Hematopoietic multipotent progenitor cell (in vitro differentiated cells): ENCODE results near the gene AEBP1. TPM values are rescaled to one million over a fixed set of nuclear protein-coding genes. Genes with fewer than 3 reads are reported as not detected.

Experiments
- DNase-seq, 3 donors: peaks; one replicate each; pipeline ENCODE4 v3.0.0-alpha.2; 2011 to 2015; ENCODE audit warnings: low read depth in 2 of 3, low spot score in 2 of 3
- total RNA-seq: library from RNA; depleted of rRNA; stranded (reverse); fragments of >200 nt; gene quantifications from one replicate; pipeline ENCODE4 v1.2.3, GENCODE V29; 2012

AEBP1 gene
- total RNA-seq: 19.4 TPM

DNA sequence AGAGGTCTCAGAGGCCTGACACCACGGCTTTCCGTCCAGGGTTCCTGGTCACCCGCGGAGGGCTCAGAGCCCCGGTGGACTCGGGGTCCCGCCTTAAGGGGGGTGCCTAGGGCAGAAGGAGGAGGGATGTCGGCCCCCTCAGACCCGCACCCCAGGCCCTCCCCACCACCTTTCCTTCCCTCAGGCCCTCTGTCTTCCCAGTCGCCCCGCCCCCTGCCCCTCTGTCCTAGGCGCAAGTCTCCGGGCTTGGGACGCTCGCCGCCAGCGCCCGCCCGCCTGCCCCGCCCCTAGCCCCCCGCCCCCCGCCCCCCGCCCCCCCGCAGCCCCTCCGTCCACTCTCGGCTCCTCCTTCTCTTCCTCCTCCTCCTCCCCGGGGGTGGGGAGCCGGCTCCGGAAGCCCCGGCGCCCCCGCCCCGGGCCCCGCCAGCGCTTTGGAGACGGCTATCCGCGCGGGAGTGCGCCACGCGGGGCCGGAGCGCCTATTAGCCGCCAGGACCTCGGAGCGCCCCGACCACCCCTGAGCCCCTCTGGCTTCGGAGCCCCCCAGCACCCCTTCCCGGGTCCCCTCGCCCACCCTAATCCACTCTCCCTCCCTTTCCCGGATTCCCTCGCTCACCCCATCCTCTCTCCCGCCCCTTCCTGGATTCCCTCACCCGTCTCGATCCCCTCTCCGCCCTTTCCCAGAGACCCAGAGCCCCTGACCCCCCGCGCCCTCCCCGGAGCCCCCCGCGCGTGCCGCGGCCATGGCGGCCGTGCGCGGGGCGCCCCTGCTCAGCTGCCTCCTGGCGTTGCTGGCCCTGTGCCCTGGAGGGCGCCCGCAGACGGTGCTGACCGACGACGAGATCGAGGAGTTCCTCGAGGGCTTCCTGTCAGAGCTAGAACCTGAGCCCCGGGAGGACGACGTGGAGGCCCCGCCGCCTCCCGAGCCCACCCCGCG is at the start of gene AEBP1:
Gene AEBP1, plus strand, starts transcription at position 423 of the 937 bp plus-strand sequence. Its CDS starts 321 bp downstream, at position 744.
- peak in 2 of 3 donors; percentile 48 to 51 for DNase-seq

DNA sequence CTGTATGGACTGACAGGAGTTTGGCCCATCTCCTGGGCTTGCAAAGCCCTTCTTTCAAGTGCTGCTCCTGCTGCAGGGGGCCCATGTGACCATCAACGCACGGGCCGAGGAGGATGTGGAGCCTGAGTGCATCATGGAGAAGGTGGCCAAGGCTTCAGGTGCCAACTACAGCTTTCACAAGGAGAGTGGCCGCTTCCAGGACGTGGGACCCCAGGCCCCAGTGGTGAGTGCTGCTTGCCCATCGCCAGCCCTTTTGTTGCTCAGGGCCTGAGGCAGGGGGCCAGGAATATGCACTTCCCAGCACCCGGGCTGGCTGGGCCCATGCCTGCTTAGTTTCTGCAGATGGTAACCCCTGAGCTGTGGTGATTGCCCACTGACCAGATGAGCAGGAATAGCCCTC is 47.5 kb upstream of the AEBP1 start:
- no peak for DNase-seq

DNA sequence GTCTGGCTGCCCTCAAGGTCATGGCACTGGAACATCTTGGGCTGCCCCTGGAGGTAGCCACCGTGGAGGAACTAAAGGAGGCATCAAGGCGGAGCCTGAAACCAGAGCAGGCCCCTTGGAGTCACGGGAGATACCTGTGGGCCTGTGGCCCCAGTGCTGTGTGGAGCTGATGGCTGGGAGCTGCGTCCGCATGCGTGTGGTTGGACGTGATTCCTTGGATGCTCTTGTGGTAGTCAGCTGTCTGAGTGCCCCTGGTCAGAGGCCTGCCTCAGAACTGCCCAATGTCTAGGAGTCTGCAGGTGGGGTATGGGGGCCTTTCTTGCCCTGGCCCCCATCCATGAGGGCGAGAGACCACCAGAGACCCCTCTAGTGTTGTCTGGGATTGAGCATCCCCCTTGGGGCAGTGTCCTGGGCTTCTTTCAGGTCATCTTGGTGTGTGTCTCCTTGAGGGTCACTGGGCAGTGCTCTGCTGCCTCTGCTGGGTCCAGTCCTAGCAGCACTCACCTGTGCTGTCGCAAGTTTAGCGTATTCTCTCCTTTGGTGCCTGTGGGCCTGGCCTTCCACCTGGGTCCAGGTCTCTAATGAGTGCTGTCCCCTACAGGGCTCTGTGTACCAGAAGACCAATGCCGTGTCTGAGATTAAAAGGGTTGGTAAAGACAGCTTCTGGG is 46.8 kb upstream of the AEBP1 start:
- no peak for DNase-seq

DNA sequence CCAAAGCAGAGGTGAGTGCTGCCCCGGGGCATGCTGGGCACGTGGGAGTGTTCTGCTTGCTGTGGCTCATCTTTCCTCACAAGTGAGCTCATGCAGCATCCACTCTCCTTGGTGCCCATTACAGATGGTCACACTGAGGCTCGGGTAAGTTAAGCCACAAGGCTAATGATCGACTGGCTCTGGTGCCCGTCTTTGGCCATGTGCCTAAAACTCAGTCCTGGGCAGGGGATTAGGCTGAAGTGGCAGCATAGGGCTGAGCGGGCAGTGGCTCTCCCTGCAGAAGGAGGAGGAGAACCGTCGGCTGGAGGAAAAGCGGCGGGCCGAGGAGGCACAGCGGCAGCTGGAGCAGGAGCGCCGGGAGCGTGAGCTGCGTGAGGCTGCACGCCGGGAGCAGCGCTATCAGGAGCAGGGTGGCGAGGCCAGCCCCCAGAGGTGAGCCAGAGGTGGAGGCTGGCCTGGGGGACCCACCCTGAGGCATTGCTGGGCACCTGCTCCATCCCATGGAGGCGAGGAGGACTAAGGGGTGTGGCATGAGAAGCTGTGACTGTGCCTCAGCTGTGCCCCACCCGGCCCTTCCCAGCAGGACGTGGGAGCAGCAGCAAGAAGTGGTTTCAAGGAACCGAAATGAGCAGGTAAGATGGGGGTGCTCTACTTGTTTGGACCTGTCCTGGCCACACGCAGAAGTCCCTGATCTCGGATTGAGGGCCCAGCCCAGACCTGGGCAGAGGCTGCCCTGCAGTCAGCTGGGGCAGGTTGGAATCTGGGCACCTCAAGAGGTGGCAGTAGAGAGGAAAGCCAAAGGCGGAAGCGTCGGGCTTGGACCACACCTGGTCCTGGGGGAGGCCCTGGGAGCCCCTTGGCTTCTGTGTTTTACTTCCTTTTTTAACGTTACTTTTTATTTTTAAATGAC is 46.0 kb upstream of the AEBP1 start:
- DNase-seq: no peak

DNA sequence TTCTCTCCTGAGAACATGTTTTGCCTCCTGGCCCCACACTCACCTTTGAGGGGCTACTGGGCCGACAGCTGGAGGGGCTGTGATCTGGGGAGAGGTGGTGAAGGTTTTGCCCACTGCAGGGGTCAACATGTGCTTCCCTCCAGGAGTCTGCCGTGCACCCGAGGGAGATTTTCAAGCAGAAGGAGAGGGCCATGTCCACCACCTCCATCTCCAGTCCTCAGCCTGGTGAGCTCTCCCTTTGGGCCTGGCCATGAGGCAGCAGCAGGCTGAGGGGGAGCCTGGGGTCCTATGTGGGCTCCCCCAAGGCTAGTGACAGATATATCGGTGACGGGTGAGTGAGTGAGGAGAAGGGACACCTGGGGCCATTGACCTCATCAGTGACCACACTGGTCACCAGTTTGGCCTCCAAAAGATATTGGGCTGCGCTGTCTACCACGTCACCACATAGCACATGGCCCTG is 45.4 kb upstream of the AEBP1 start:
- no peak for DNase-seq

DNA sequence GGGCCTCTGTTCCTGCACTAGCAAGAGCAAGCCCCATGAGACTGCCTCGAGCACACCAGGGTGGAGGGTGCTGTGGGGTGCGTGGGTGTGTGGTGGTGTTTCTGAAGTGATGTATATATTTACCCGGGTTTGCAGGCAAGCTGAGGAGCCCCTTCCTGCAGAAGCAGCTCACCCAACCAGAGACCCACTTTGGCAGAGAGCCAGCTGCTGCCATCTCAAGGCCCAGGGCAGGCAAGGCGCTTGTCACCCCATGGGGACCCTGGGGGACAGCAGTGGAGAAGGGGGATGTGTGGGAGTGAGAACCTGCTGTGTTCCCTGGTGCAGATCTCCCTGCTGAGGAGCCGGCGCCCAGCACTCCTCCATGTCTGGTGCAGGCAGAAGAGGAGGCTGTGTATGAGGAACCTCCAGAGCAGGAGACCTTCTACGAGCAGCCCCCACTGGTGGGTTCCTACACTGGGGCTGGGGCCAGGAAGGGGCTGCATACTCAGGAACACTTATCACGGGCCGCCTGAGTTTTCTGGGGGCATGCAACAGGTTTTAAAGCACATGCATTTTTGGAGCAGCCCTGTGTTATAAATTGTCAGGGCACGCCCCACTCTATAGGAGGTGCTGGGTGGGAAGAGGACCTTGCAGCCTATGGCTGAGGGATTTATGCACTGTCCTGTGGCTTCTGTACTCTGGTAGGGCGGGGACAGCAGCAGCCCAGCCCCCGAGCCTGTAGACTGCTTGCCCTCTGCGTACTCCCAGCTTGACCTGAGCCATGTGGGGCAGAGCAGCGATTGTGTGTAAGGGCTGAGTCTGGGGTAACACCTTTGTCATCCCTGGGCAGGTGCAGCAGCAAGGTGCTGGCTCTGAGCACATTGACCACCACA is 44.7 kb upstream of the AEBP1 start:
- no peak for DNase-seq

DNA sequence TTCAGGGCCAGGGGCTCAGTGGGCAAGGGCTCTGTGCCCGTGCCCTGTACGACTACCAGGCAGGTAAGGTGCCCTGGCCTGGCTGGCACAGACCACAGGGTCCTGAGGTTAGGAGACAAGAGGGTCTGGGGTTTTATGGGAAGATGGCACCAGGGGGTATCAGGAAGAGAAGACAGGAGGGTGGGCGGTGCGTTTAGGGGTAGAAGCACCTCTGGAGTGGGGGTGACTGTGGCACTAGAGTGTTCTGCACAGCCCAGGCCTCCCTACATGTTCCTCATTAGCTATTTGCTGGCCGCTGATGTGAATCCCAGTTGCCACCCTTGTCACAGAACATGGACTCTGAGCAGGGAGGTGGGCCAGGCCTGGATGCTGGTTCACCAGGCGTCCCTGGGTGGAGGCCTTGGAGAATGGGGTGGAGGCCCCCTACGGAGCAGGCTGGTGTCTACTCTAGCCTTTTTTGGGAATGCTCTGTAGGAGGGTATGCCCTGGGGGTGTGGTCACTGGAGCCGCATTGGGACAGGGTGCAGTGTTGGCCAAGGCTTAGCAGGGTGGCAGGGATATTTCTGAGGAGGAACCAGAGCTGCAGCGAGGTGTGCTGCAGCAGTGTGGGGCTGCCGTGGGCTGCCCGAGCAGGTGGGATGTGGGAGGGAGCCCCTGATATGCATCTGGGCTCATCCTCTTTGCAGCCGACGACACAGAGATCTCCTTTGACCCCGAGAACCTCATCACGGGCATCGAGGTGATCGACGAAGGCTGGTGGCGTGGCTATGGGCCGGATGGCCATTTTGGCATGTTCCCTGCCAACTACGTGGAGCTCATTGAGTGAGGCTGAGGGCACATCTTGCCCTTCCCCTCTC is 43.8 kb upstream of the AEBP1 start:
- DNase-seq: no peak

DNA sequence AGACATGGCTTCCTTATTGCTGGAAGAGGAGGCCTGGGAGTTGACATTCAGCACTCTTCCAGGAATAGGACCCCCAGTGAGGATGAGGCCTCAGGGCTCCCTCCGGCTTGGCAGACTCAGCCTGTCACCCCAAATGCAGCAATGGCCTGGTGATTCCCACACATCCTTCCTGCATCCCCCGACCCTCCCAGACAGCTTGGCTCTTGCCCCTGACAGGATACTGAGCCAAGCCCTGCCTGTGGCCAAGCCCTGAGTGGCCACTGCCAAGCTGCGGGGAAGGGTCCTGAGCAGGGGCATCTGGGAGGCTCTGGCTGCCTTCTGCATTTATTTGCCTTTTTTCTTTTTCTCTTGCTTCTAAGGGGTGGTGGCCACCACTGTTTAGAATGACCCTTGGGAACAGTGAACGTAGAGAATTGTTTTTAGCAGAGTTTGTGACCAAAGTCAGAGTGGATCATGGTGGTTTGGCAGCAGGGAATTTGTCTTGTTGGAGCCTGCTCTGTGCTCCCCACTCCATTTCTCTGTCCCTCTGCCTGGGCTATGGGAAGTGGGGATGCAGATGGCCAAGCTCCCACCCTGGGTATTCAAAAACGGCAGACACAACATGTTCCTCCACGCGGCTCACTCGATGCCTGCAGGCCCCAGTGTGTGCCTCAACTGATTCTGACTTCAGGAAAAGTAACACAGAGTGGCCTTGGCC is 43.0 kb upstream of the AEBP1 start:
- DNase-seq: no peak

DNA sequence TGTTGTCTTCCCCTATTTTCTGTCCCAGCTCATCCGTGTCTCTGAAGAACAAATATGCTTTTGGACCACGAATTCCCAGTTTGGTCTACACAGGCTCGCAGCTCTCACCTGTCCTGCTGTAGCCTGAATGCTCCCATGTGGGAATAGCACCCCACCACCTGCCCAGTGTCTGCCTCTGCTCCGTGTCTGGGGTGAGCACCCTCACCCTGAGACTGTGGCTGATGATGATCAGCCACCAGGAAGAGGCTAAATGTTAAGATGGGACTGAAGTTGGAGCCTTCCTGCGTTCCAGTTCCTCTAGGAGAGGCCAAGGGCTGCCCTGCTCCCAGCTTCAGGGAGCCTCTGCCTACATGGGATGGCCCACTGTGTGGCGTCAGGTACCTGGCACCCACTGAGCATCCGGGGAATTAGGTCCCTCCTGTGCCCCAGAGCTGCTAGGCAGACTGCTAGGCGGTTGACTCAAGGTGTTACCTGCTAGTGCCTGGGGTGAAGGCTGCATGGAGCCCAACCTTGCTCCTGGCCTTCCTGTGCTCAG is 42.4 kb upstream of the AEBP1 start:
- no peak for DNase-seq

DNA sequence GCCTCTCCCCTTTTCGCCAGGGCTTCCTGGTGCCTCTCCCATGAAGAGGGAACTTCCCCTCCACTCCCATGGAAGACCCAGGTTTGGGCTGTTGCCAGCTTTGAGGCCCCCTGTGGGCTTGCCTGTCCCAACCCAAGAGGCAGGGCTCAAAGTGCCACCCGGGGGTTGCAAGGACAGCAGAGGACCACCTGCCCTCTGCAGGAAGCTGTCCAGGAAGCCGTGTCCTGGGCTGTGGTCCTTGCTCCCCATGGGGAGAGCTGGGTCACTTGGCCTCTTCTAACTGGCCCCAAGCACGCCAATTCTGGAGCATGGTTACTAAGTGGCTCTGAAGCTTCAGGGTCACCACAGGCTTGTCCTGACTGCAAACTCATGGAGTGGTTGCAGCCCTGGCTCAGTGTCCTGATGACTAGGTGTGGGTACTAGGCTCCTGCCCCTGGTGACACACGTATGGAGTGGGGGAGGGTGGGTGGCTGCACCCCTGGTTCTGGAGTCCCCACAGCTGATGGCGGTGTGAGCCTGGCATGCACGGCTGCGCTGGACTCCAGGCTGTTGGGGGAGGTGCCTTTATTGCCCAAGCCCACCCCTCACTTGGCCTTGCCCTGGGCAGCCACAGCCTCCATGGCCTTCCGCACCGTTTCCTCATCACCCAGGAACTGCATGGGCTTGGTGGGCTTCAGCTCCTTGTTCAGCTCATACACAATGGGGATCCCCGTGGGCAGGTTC is 41.8 kb upstream of the AEBP1 start:
- no peak for DNase-seq

DNA sequence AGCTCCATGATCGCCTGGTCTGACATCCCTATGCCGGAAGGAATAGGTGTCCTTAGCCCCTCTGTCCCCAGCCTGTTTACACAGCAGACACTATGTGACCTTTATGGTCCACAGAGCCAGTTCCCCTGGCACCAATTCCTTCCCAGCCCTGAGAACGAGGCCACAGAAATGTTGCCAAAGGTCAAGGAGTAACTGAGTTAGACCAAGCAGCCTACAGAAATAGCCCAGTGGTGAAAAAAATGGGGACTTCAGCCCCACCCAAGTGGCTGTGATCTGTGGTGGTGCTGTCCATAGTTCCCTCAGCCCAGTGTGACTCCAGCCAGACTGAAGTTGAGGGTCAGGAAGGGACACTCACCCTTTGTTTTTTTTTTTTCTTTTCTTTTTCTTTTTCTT is 41.2 kb upstream of the AEBP1 start:
- DNase-seq: no peak

DNA sequence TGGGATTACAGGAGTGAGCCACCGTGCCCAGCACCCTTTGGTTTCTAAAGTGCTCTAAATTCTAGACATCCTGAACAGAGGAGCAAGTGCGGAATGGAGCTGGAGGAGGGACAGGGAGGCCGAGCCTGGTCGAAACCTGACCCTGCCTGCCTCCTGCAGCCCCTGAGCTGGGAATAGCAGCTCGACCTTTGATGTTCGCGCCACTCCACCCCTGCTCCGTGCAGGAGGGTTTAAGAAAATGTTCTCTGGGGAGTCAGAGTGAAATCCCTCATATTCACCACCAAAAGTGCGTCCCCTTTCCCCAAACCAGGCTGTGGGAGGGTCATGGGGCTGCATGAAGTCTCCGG is 40.6 kb upstream of the AEBP1 start:
- no peak for DNase-seq

DNA sequence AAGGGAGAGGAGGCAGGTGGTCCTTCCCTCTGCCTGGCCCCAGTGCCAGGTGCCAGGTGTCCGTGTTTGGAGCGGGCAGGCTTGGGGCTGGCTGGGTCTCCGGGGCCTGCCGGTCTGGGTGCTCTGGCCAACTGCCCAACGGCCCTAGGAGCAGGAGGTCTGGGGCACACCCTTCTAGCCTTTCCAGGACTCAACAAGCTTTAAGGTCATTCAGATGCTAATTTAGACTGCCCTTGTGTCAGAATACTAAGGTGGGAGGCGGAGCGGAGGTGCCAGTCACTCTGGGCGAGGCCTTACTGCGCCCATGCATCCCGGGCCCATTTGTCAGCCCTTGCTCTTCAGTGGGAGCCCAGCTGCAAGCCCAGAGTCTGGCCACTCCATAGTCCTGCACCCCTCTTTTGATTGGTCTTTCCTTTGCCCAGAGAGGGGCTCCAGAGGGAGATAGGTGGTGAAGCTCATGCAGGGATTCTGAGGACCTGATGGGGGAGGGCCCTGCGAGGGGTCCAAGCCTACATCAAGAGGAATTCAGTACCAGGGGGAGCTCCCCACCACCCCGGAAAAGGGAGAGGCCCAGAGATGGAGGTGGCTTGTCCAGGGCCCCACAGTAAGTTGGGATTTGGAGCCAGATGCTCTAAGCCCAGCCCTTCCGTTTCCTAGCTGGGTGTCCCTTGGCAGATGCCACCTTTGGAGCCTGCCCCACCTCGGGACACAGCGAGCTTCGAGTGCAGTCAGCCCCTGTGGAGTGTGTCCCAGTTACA is 40.1 kb upstream of the AEBP1 start:
- DNase-seq: no peak

DNA sequence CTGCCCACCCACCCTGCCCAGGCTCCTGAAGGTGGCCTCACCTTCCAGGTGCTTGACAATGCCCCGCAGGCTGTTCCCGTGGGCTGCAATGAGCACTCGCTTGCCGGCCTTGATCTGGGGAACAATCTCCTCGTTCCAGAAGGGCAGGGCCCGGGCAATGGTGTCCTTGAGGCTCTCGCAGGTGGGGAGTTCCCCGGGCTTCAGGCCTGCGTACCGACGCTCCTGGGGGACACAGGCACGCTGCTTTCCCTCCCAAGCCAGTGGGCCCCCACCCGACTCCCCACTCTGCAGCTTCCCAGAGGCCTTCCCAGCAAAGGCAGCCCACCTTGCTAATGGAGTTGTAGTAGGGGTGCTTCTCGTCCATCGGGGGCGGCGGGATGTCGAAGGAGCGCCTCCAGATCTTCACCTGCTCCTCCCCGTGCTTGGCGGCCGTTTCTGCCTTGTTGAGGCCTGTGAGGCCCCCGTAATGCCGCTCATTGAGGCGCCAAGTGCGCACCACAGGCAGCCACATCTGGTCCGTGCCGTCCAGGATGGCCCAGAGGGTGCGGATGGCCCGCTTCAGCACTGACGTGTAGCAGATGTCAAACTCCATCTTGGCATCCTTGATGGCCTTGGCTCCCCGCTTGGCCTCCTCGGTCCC is 39.2 kb upstream of the AEBP1 start:
- DNase-seq: no peak

DNA sequence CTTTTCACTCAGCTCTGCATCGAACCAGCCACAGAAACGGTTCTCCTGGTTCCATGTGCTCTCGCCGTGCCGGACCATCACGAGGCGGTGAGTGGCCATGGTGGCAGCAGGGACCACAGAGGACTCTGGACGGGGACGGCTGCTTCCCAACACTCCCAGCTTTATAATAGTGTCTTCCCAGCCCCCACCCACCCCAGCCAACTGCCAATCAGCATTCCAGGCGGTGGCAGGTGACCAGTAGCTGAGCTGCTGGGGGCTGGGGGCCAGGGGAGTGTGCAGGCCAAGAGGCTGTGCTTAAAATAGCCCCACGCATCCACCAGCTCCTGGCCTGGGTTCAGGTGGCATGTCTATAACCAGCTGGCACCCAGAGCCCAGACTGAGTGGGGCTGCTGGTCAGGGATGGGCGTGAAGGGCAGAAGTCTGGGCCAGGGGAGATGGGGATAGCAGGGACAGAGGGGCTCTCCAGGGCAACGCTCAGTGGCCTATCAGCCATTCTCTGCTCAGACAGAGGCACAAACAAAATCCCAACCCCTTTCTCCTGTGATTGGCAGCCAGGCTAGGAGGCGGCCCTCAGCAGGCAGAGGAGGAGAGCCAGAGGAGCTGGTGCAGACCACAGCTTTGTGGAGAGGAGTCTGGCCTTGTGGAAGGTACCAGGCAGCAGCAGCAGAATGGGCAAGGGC is 38.6 kb upstream of the AEBP1 start, which contains the start of gene PGAM2:
Gene PGAM2, minus strand, starts transcription at position 137 of the 680 bp plus-strand sequence. Its CDS starts 38 bp downstream, at position 99.
- peak in 1 of 3 donors; percentile 41 for DNase-seq

DNA sequence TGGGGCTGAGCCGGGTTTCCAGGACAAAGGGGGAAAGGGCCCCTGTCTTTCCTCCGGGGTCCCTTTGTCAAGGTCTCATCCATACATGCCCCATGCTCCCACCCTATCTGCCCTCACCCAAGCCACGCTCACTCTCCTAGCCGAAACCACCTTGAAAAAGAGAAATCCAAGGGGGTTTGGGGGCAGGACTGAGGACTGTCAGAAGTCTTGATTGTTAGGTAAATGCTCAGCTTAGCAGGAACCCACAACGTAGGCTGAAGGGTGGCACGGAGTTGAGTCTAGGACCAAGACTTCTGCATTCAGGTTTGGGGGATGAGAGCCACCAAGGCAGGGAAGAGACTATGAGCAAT is 38.1 kb upstream of the AEBP1 start:
- DNase-seq: no peak
